GM12878 (cell line): ENCODE data around the gene RUBCNL. TPM values are rescaled to one million over a fixed set of nuclear protein-coding genes. Genes with fewer than 3 reads are reported as not detected.

Experiments
- ATAC-seq: fragments of 200-7000 bp; cut with Tn5 transposase; 3 replicates; pipeline ENCODE4 v1.9.1; 2020; ENCODE audit warnings: mild to moderate bottlenecking, moderate library complexity
- BruUV-seq: library from RNA; stranded (reverse); fragments of 400-500 nt; replicated peaks from 2 replicates; lab custom pipeline; 2021; lab: Mats Ljungman, UMichigan
- CTCF ChIA-PET: fragments of 300-600 bp; sonication (Branson Sonifier 250); formaldehyde crosslinking; extraction: SDS; loops from one replicate; lab custom pipeline; 2021; ENCODE audit warnings: inconsistent platforms; lab: Yijun Ruan, JAX
- POLR2A ChIA-PET: fragments of 350-600 bp; formaldehyde crosslinking; extraction: SDS; loops from one replicate; lab custom pipeline; 2021; ENCODE audit warnings: inconsistent platforms; lab: Charles Lee
- RAD21 ChIA-PET: fragments of 300-600 bp; sonication (Branson Sonifier 250); formaldehyde crosslinking; loops from one replicate; lab custom pipeline; 2023; ENCODE audit warnings: antibody characterized with exemption; ENCODE audit not compliant: unreplicated experiment; lab: Charles Lee
- SMC1A ChIA-PET: fragments of 300-600 bp; sonication (Branson Sonifier 250); formaldehyde crosslinking; loops from one replicate; lab custom pipeline; 2023; ENCODE audit not compliant: unreplicated experiment, uncharacterized antibody; lab: Charles Lee
- DNase-seq: peaks from one replicate; pipeline ENCODE4 v3.0.0-alpha.2; 2011; ENCODE audit warnings: low read depth, low spot score
- FAIRE-seq: peaks from 3 replicates; lab custom pipeline; 2011; peaks lifted over from hg19 to GRCh38; lab: Jason Lieb, UNC
- H2AFZ ChIP-seq: 2 replicates; pipeline ENCODE4 v1.6.0; 2011; ENCODE audit warnings: low read depth, low read length, control low read depth; ENCODE audit not compliant: control insufficient read depth
- H3K27ac ChIP-seq: 2 replicates; pipeline ENCODE4 v1.5.1; 2011; ENCODE audit warnings: control low read depth; ENCODE audit not compliant: control insufficient read depth, insufficient read depth
- H3K27me3 ChIP-seq, 2 experiments: replicated peaks in 1 of 2; 2 replicates each; pipeline versions ENCODE4 v1.6.0 to v1.6.1; 2011; ENCODE audit warnings: low read length in 1 of 2; ENCODE audit not compliant: control insufficient read depth in 2 of 2, insufficient read depth in 2 of 2
- H3K36me3 ChIP-seq, 2 experiments: 2 replicates each; pipeline ENCODE4 v1.5.1; 2011; ENCODE audit warnings: low read length in 1 of 2; ENCODE audit not compliant: control insufficient read depth in 2 of 2, insufficient read depth in 2 of 2
- H3K4me1 ChIP-seq: 2 replicates; pipeline ENCODE4 v1.6.1; 2011; ENCODE audit warnings: mild to moderate bottlenecking, low read length, moderate library complexity, mixed read lengths; ENCODE audit not compliant: control insufficient read depth, insufficient read depth
- H3K4me2 ChIP-seq: 2 replicates; pipeline ENCODE4 v1.6.0; 2011; ENCODE audit warnings: control low read depth; ENCODE audit not compliant: control insufficient read depth, insufficient read depth
- H3K4me3 ChIP-seq: fragments of 200-600 bp; sonication (generic); 2 replicates; pipeline ENCODE4 v1.5.1; 2016
- H3K79me2 ChIP-seq: 2 replicates; pipeline ENCODE4 v1.6.0; 2011; ENCODE audit warnings: low read length; ENCODE audit not compliant: control insufficient read depth, insufficient read depth
- H3K9ac ChIP-seq: 2 replicates; pipeline ENCODE4 v1.8.0; 2011; ENCODE audit warnings: low read length, control low read depth, mixed read lengths; ENCODE audit not compliant: control insufficient read depth, insufficient read depth
- H3K9me3 ChIP-seq: replicated peaks from 3 replicates; pipeline ENCODE4 v1.5.1; 2011; ENCODE audit warnings: mild to moderate bottlenecking, low read length; ENCODE audit not compliant: control insufficient read depth, insufficient read depth
- H4K20me1 ChIP-seq: 2 replicates; pipeline ENCODE4 v1.6.0; 2011; ENCODE audit not compliant: control insufficient read depth, insufficient read depth
- CEBPZ ChIP-seq: fragments of 150-350 bp; IDR thresholded peaks from 2 replicates; pipeline ENCODE4 v1.6.1; 2016; ENCODE audit warnings: low read depth, low read length
- GABPA ChIP-seq: IDR thresholded peaks from 2 replicates; pipeline ENCODE4 v1.6.1; 2014; ENCODE audit warnings: antibody characterized with exemption, low read depth, mild to moderate bottlenecking, inconsistent platforms
- HDGF ChIP-seq: fragments of 450-650 bp; IDR thresholded peaks from 2 replicates; pipeline ENCODE4 v1.6.1; 2016; ENCODE audit warnings: antibody characterized with exemption
- IKZF2 ChIP-seq, 2 experiments: fragments of 450-650 bp; IDR thresholded peaks; 2 replicates each; pipeline ENCODE4 v1.6.1; 2017; ENCODE audit warnings: mild to moderate bottlenecking in 2 of 2, moderate library complexity in 2 of 2
- MYB ChIP-seq: fragments of 150-350 bp; IDR thresholded peaks from 2 replicates; pipeline ENCODE4 v1.6.1; 2014; ENCODE audit warnings: mild to moderate bottlenecking, low read depth, low read length, borderline replicate concordance
- NFYB ChIP-seq: IDR thresholded peaks from 2 replicates; pipeline ENCODE4 v1.6.1; 2011; ENCODE audit warnings: low read depth, mild to moderate bottlenecking, low read length, improper control_type of control experiment, moderate library complexity; ENCODE audit not compliant: insufficient read depth
- PAX8 ChIP-seq: fragments of 450-650 bp; IDR thresholded peaks from 2 replicates; pipeline ENCODE4 v1.6.1; 2017; ENCODE audit warnings: mild to moderate bottlenecking, moderate library complexity
- RAD21 ChIP-seq: IDR thresholded peaks from 2 replicates; pipeline ENCODE4 v1.6.1; 2011; ENCODE audit warnings: mild to moderate bottlenecking, low read depth, low read length, moderate library complexity; ENCODE audit not compliant: insufficient read depth
- RB1 ChIP-seq: fragments of 450-650 bp; formaldehyde crosslinking; IDR thresholded peaks from 2 replicates; pipeline ENCODE4 v1.6.1; 2017; ENCODE audit warnings: mild to moderate bottlenecking, borderline replicate concordance
- SREBF2 ChIP-seq: IDR thresholded peaks from 2 replicates; pipeline ENCODE4 v1.6.1; 2012; ENCODE audit warnings: mild to moderate bottlenecking, low read length
- SRF ChIP-seq, 2 experiments: IDR thresholded peaks; 2 replicates each; pipeline ENCODE4 v1.6.1; 2011; ENCODE audit warnings: low read depth in 2 of 2, low read length in 2 of 2, mild to moderate bottlenecking in 1 of 2, moderate library complexity in 1 of 2
- TBL1XR1 ChIP-seq: IDR thresholded peaks from 2 replicates; pipeline ENCODE4 v1.6.1; 2012; ENCODE audit warnings: low read depth, low read length, improper control_type of control experiment
- TCF3 ChIP-seq: IDR thresholded peaks from 2 replicates; pipeline ENCODE4 v1.6.1; 2012; ENCODE audit warnings: low read depth, mild to moderate bottlenecking, low read length, borderline replicate concordance; ENCODE audit not compliant: insufficient read depth
- YBX1 ChIP-seq: fragments of 450-650 bp; IDR thresholded peaks from 2 replicates; pipeline ENCODE4 v1.6.1; 2016; ENCODE audit warnings: antibody characterized with exemption
- ZNF217 ChIP-seq: fragments of 450-650 bp; IDR thresholded peaks from 2 replicates; pipeline ENCODE4 v1.6.1; 2017; ENCODE audit warnings: antibody characterized with exemption, mild to moderate bottlenecking
- in situ Hi-C: fragments of 300-500 bp; cut with MboI; formaldehyde crosslinking; loops from 9 replicates; pipeline ENCODE4 v1.14.3; 2018; ENCODE audit warnings: mixed read lengths
- intact Hi-C: fragments of 100-400 bp; cut with micrococcal nuclease; formaldehyde crosslinking; loops from one replicate; pipeline ENCODE4 v1.14.2; 2022; ENCODE audit not compliant: unreplicated experiment
- polyA plus RNA-seq, 11 experiments: library from polyadenylated mRNA; depleted of rRNA in 4 of 11; unstranded in 6 of 11; stranded (reverse) in 5 of 11; fragments of >200 nt; fragmentation: Nextera tagmentation in 4 of 11; fragmentation: Illumina TruSeq in 1 of 11; extraction: Ambion mirVana in 4 of 11; extraction: Trizol in 1 of 11; gene quantifications; 1 replicate in 1 of 11; 2 replicates in 10 of 11; pipeline versions ENCODE4 v1.2.1 to v1.2.3, GENCODE V29; 2011 to 2016; ENCODE audit warnings: inconsistent platforms in 2 of 11, missing spikeins in 2 of 11, low read depth in 1 of 11
- total RNA-seq, 4 experiments: library from RNA; depleted of rRNA in 3 of 4; stranded (reverse); fragments of >200 nt in 3 of 4; fragmentation: Illumina TruSeq in 1 of 4; extraction: Trizol in 1 of 4; gene quantifications; 2 replicates each; pipeline versions ENCODE4 v1.2.1 to v1.2.3, GENCODE V29; 2013 to 2021
- TF ChIP-seq, protein P1 (sequence below): fragments of 450-650 bp; IDR thresholded peaks from 2 replicates; pipeline ENCODE4 v1.6.1; 2017; ENCODE audit warnings: antibody characterized with exemption, mild to moderate bottlenecking, moderate library complexity
- TF ChIP-seq, protein P2 (sequence below): fragments of 450-650 bp; conservative IDR thresholded peaks from 2 replicates; pipeline ENCODE4 v1.6.1; 2017; ENCODE audit warnings: mild to moderate bottlenecking, moderate library complexity
- TF ChIP-seq, protein P3 (sequence below): IDR thresholded peaks from 2 replicates; pipeline ENCODE4 v1.6.1; 2012; ENCODE audit warnings: low read depth, low read length, improper control_type of control experiment

The RUBCNL gene
- total and polyA plus RNA-seq, 10 of the 15 experiments (the other 5 are each of a cell fraction or from before 2014, with no cell fraction given) = 0.71 to 51.9 (median 38.2) TPM

- Histone ChIP-seq H4K20me1 (no peaks in the 10 kb centered on the region), H3K4me2 (no peak overlapping the region), H3K4me1 (no peaks in the 10 kb centered on the region), H3K36me3 (no peaks in the 10 kb centered on the region), H3K9ac (no peak overlapping the region), H3K9me3 (no peaks in the 10 kb centered on the region), H3K4me3 (no peak overlapping the region), H2AFZ (no peak overlapping the region), H3K27me3 (no peaks in the 10 kb centered on the region), H3K79me2 (no peaks in the 10 kb centered on the region), H3K27ac (no peak overlapping the region)
- POLR2A ChIA-PET = no interaction called here
- FAIRE-seq = no peak
- no TSS peak for BruUV-seq
- RAD21 ChIA-PET = no interaction called here
- CTCF ChIA-PET = no interaction called here
- no peak for ATAC-seq
- DNase-seq = no peak
- SMC1A ChIA-PET = interaction anchor here (1.1 kb wide), 1 partner anchor 692 kb away, joined by 3 read pairs; no protein-coding TSS in a partner anchor
- in situ Hi-C loops (no loop called here), intact Hi-C loops (no loop called here)
- TF ChIP-seq, protein P1, sequence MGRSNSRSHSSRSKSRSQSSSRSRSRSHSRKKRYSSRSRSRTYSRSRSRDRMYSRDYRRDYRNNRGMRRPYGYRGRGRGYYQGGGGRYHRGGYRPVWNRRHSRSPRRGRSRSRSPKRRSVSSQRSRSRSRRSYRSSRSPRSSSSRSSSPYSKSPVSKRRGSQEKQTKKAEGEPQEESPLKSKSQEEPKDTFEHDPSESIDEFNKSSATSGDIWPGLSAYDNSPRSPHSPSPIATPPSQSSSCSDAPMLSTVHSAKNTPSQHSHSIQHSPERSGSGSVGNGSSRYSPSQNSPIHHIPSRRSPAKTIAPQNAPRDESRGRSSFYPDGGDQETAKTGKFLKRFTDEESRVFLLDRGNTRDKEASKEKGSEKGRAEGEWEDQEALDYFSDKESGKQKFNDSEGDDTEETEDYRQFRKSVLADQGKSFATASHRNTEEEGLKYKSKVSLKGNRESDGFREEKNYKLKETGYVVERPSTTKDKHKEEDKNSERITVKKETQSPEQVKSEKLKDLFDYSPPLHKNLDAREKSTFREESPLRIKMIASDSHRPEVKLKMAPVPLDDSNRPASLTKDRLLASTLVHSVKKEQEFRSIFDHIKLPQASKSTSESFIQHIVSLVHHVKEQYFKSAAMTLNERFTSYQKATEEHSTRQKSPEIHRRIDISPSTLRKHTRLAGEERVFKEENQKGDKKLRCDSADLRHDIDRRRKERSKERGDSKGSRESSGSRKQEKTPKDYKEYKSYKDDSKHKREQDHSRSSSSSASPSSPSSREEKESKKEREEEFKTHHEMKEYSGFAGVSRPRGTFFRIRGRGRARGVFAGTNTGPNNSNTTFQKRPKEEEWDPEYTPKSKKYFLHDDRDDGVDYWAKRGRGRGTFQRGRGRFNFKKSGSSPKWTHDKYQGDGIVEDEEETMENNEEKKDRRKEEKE = no peak
- TF ChIP-seq, protein P2, sequence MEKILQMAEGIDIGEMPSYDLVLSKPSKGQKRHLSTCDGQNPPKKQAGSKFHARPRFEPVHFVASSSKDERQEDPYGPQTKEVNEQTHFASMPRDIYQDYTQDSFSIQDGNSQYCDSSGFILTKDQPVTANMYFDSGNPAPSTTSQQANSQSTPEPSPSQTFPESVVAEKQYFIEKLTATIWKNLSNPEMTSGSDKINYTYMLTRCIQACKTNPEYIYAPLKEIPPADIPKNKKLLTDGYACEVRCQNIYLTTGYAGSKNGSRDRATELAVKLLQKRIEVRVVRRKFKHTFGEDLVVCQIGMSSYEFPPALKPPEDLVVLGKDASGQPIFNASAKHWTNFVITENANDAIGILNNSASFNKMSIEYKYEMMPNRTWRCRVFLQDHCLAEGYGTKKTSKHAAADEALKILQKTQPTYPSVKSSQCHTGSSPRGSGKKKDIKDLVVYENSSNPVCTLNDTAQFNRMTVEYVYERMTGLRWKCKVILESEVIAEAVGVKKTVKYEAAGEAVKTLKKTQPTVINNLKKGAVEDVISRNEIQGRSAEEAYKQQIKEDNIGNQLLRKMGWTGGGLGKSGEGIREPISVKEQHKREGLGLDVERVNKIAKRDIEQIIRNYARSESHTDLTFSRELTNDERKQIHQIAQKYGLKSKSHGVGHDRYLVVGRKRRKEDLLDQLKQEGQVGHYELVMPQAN = no peak
- TF ChIP-seq MYB (no peak), IKZF2 (IDR thresholded peaks at IDR 0.05) (no peak), GABPA (no peak), YBX1 (no peak), PAX8 (no peak), SRF (IDR thresholded peaks at IDR 0.05; ENCODE audit: low read depth in 2 of 2, low read length in 2 of 2) (no peak), ZNF217 (no peak), CEBPZ (no peak), NFYB (no peak), TCF3 (no peak), HDGF (no peak), SREBF2 (no peak), TBL1XR1 (no peak), RAD21 (no peak), RB1 (no peak)
- TF ChIP-seq, protein P3, sequence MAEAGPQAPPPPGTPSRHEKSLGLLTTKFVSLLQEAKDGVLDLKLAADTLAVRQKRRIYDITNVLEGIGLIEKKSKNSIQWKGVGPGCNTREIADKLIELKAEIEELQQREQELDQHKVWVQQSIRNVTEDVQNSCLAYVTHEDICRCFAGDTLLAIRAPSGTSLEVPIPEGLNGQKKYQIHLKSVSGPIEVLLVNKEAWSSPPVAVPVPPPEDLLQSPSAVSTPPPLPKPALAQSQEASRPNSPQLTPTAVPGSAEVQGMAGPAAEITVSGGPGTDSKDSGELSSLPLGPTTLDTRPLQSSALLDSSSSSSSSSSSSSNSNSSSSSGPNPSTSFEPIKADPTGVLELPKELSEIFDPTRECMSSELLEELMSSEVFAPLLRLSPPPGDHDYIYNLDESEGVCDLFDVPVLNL = no peak
Measured at GRCh38 chr13:46315036-46315435, 72.0 kb downstream of the RUBCNL start.
